Heart right ventricle (tissue), 16 donors: ENCODE measurements around the gene BMPER. TPM values are rescaled to one million over a fixed set of nuclear protein-coding genes. Genes with fewer than 3 reads are reported as not detected.

Experiments
- ATAC-seq, 8 donors: fragments of 200-7000 bp; cut with Tn5 transposase; one replicate each; pipeline ENCODE4 v1.9.1; 2020; ENCODE audit warnings: mild to moderate bottlenecking in 8 of 8, moderate library complexity in 8 of 8, moderate number of reproducible peaks in 1 of 8
- DNase-seq, 2 donors: peaks; one replicate each; pipeline ENCODE4 v3.0.0-alpha.2; 2020
- H3K27ac ChIP-seq, 10 donors: fragments of 200-600 bp; sonication (generic) in 2 of 10; one replicate each; pipeline versions ENCODE4 v1.5.0 to v1.8.0; 2020 to 2022; ENCODE audit warnings: mild to moderate bottlenecking in 3 of 10
- H3K27me3 ChIP-seq, 7 donors: fragments of 200-600 bp; one replicate each; pipeline ENCODE4 v1.8.0; 2021 to 2022; ENCODE audit warnings: mild to moderate bottlenecking in 2 of 7
- H3K36me3 ChIP-seq, 9 donors: fragments of 200-600 bp; sonication (generic) in 1 of 9; one replicate each; pipeline versions ENCODE4 v1.5.0 to v1.8.0; 2020 to 2022; ENCODE audit warnings: mild to moderate bottlenecking in 2 of 9
- H3K4me1 ChIP-seq, 9 donors: fragments of 200-600 bp; sonication (generic) in 1 of 9; one replicate each; pipeline versions ENCODE4 v1.5.0 to v1.8.0; 2020 to 2022; ENCODE audit warnings: mild to moderate bottlenecking in 4 of 9
- H3K4me3 ChIP-seq, 10 donors: fragments of 200-600 bp; sonication (generic) in 2 of 10; one replicate each; pipeline versions ENCODE4 v1.5.0 to v1.8.0; 2020 to 2022; ENCODE audit warnings: mild to moderate bottlenecking in 7 of 10, moderate library complexity in 2 of 10
- H3K9me3 ChIP-seq, 11 donors: fragments of 200-600 bp in 10 of 11; sonication (generic) in 2 of 11; one replicate each; pipeline versions ENCODE4 v1.5.0 to v1.8.0; 2013 to 2022; ENCODE audit warnings: mild to moderate bottlenecking in 2 of 11, control low read depth in 1 of 11, moderate library complexity in 1 of 11
- WGBS, 2 donors: extraction: QIAGEN DNeasy Blood & Tissue Kit; methylation state at CpG; one replicate each; pipeline ENCODE4 v1.1.7; 2013; ENCODE audit warnings: inconsistent platforms in 1 of 2; 5-methylcytosine and 5-hydroxymethylcytosine counted together
- intact Hi-C, 10 donors: fragments of 100-400 bp; cut with DNase I; formaldehyde crosslinking; loops; one replicate each; pipeline versions ENCODE4 v1.11.1 to v1.14.2; 2022
- long read RNA-seq, 3 donors: library from polyadenylated mRNA; unstranded; transcript quantifications; one replicate each; pipeline ENCODE4 v2.0.0, GENCODE V29; 2020 to 2021
- polyA plus RNA-seq, 2 donors: library from polyadenylated mRNA; stranded (reverse); fragments of 200-250 nt; gene quantifications; one replicate each; pipeline ENCODE4 v1.2.3, GENCODE V29; 2013
- total RNA-seq, 10 donors: library from RNA; stranded (reverse); fragmentation: NEBNext Ultra II Directional in 3 of 10; extraction: Animal tissue kit (Norgen Biotek cat#: 25700) in 3 of 10; gene quantifications; one replicate each; pipeline versions ENCODE4 v1.2.1 to v1.2.4, GENCODE V29; 2021 to 2023
- TF ChIP-seq, protein P1 (sequence below), 9 donors: fragments of 200-600 bp; sonication (generic) in 2 of 9; IDR thresholded peaks; one replicate each; pipeline versions ENCODE4 v1.5.0 to v1.8.0; 2021 to 2022; ENCODE audit warnings: antibody characterized with exemption in 9 of 9, mild to moderate bottlenecking in 5 of 9, moderate library complexity in 1 of 9
- donor health status: Arrhythmogenic right ventricular cardiomyopathy.
- donor health status: ischemic (EF 13 %, LVEDD 7.1; RV severe dilation, severe dysfunction).
- donor health status: healthy with polysubstance abuse.
- donor health status: DM: no; HTN: yes; CAD: no.
- donor health status: DM: no; HTN: no; CAD: no.
- donor health status: ischemic (EF 25% LVEDD 6.9; RV normal size, moderate dysfunction).
- donor health status: ischemic (EF 25% LVEDD 5.7; RV mildly dilated, moderate dysfunction).
- donor health status: healthy.
- donor health status: DM: yes; HTN: yes; CAD: no.
- donor health status: Ischemic cardiomyopathy.
- donor health status: ischemic (EF 35%, LVEDD 5.7; RV mildly dilated, moderate dysfunction).
- donor health status: nonischemic (EF 11% LVEDD 7.7; RV severe dilation, severe dysfunction).
- donor health status: DM: yes; HTN: yes; CAD: no.
- donor health status: PGD.
- donor health status: ischemic (EF 29% LVEDD 5.4; RV normal size, mild dysfunction).
- donor health status: nonischemic (EF 23%, LVEDD 6.1; RV moderate dilation, normal function).

Gene BMPER
- 1 to 10 TPM in 9 of 10 donors, under 1 TPM in 1; 0.70 to 3.9 (median 1.7) TPM for total RNA-seq
- polyA plus RNA-seq, result 1 to 10 TPM in 1 of 2 donors, under 1 TPM in 1; 0.88 to 1.0 TPM
- long read RNA-seq, donor 1, partial matches to known transcripts, result 1 of 4 reads
- long read RNA-seq, donor 1, other reads (novel, unspliced or antisense), result 2 of 4 reads
- long read RNA-seq, donor 2, partial matches to known transcripts, result 0 of 1 reads
- long read RNA-seq, donor 2, other reads (novel, unspliced or antisense), result 1 of 1 reads
- long read RNA-seq, donor 3, partial matches to known transcripts, result 1 of 1 reads
- long read RNA-seq, donor 3, other reads (novel, unspliced or antisense), result 0 of 1 reads

DNA sequence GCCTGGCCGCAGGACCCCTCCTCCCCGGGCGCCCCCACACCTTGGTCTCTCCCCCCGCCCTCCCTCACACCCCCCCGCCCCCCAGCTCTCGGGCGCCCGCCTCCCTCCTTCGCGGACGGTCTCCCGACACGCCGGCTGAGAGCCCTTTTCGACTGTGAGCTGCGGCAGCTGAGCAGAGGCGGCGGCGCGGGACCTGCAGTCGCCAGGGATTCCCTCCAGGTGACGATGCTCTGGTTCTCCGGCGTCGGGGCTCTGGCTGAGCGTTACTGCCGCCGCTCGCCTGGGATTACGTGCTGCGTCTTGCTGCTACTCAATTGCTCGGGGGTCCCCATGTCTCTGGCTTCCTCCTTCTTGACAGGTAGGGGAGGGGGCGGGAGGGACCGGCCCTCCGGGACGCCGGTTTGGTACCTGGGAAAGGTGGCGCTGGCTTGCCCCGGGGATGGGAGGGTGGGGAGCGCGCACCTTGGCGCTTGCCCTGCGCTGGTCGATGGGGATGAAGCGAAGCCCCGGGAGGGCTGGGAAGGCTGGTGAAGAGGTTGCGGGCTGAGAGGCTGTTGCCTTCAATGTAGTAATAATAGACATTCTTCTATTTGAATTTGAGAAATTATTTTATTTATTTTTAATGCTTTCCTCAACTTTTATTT, at the start of gene BMPER:
Gene BMPER, plus strand, starts transcription at position 151 of the 644 bp plus-strand sequence. Its CDS starts 75 bp downstream, at position 226.
- peak within 1 kb of the TSS; percentile 47 to 74 (median 64) for H3K4me3 ChIP-seq
- intact Hi-C loops, result no loop called here
- peaks cover 4 to 82% (median 48%) of the 10 kb centered on the region in 7 donors for H3K27me3 ChIP-seq
- H3K36me3 ChIP-seq, result no peaks in the 10 kb centered on the region
- TF ChIP-seq, protein P1, sequence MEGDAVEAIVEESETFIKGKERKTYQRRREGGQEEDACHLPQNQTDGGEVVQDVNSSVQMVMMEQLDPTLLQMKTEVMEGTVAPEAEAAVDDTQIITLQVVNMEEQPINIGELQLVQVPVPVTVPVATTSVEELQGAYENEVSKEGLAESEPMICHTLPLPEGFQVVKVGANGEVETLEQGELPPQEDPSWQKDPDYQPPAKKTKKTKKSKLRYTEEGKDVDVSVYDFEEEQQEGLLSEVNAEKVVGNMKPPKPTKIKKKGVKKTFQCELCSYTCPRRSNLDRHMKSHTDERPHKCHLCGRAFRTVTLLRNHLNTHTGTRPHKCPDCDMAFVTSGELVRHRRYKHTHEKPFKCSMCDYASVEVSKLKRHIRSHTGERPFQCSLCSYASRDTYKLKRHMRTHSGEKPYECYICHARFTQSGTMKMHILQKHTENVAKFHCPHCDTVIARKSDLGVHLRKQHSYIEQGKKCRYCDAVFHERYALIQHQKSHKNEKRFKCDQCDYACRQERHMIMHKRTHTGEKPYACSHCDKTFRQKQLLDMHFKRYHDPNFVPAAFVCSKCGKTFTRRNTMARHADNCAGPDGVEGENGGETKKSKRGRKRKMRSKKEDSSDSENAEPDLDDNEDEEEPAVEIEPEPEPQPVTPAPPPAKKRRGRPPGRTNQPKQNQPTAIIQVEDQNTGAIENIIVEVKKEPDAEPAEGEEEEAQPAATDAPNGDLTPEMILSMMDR (IDR thresholded peaks at IDR 0.05), result no peak
- WGBS, 2 donors, result 5% methylated on average over 33 to 46 of the region's 47 CpGs
- ATAC-seq (peak in 6 of 8 donors; percentile 35 to 46 (median 37)), DNase-seq (peak in 1 of 2 donors; percentile 28)
- H3K27ac ChIP-seq, result peak within 1 kb of the TSS in 8 of 10 donors; percentile 5 to 73 (median 46)
- peaks cover 0 to 20% (median 8%) of the 10 kb centered on the region in 9 donors for H3K4me1 ChIP-seq
- H3K9me3 ChIP-seq, result no peaks in the 10 kb centered on the region

DNA sequence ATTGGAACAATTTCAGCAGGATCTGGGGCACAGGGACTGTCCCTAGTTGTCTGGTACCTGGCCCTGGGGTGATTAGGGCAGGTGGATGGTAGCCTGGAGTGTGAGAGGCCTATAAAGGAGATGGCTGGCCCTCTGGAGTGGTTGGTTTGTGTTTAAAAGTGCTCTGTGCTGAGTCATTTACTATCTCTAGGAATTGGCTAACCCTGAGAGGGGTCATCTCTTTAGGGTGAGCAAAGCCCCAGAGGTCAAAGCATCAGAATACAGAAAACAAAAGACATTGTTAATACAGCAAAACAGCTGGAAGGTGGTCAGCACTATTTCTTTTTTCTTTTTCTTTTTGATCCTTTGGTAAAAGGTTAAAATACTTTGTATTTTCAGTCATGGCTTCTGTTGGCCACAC, 43.4 kb upstream of the BMPER start:
- H3K36me3 ChIP-seq, result no peaks in the 10 kb centered on the region
- no peak overlapping the region for H3K27ac ChIP-seq
- ATAC-seq, result peak in 1 of 8 donors; percentile 31
- H3K9me3 ChIP-seq, result no peaks in the 10 kb centered on the region
- peaks cover 0 to 9% (median 0%) of the 10 kb centered on the region in 7 donors for H3K27me3 ChIP-seq
- H3K4me1 ChIP-seq, result peaks cover 0 to 18% (median 10%) of the 10 kb centered on the region in 9 donors
- TF ChIP-seq, protein P1 (IDR thresholded peaks at IDR 0.05), result no peak
- DNase-seq, result no peak
- intact Hi-C loops, result no loop called here
- no peak overlapping the region for H3K4me3 ChIP-seq

DNA sequence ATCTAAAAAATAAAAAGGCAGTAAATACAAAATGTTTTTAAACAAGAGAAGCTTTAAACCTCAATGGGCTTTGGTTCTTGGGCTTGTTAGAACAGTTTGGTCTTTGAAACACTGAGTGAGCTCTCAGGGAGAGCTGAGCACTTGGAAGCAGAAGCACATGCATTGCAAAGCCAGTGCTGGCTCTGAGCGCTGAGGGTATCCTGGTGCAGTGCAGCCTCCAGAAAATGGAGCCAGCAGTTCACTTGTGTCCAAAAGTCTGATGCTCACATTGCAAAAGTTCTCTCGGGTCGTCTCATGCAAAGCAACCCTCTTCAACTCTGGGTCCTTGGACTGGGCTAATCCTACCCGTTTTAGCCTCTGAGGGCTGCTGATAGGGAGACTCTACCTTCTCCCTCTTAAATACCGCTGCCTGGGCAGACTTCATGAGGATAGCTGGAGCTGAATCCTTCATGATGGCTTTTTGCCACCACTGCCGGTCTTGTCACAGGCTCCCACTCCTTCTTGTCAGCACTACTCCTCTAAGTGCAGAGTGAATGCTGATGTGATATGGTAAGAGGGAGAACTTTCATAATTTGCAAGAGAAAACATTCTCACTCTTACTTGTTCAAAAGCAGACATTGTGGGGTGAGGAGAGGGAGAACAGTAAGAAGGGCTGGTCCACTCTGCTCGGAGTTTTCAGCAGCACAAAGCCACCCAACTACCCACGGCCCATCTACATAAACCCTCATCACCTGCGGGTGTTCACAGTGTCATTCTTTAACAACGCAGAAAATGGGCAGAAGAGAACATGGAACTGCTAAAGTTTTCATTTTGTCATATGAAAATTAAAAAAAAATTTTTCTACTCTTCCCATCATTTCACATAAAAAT, 42.2 kb upstream of the BMPER start:
- peaks cover 0 to 18% (median 10%) of the 10 kb centered on the region in 9 donors for H3K4me1 ChIP-seq
- no peaks in the 10 kb centered on the region for H3K9me3 ChIP-seq
- ATAC-seq (peak; percentile 68 to 96 (median 88)), DNase-seq (peak; percentile 20 to 45)
- H3K27me3 ChIP-seq, result peaks cover 0 to 3% (median 0%) of the 10 kb centered on the region in 7 donors
- 29 to 44% methylated on average over 10 of the region's 10 CpGs for WGBS, 2 donors
- peak overlapping the region in 2 of 10 donors; percentile 20 to 38 for H3K27ac ChIP-seq
- peak overlapping the region in 2 of 10 donors; percentile 13 for H3K4me3 ChIP-seq
- TF ChIP-seq, protein P1 (IDR thresholded peaks at IDR 0.05), result no peak
- no peaks in the 10 kb centered on the region for H3K36me3 ChIP-seq
- intact Hi-C loops, result no loop called here

DNA sequence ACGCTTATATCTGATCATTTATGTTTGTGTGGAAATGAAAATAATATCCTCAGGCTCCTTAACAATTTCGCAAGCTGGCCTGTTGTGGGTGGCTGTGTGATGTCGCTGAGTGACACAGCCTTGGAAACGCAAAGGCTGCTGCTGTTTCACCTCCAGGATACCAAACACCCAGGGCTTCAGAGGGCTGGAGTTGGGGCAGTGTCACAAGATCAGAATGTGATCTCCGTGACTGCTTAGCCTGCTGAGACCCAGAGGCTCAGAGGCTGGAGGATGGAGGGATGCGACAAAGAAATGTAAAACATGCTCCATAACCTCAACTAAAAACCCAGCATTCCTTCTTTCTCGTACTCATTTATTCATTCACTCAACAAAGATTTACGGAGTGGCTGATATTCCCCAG, 37.2 kb upstream of the BMPER start:
- ATAC-seq, result no peak

More for the DNA sequence above, 37.2 kb upstream of the BMPER start:
- DNase-seq, result no peak
- Histone ChIP-seq H3K27ac (no peak overlapping the region), H3K36me3 (no peaks in the 10 kb centered on the region), H3K4me1 (peaks cover 0 to 5% (median 0%) of the 10 kb centered on the region in 9 donors), H3K27me3 (no peaks in the 10 kb centered on the region), H3K4me3 (no peak overlapping the region), H3K9me3 (no peaks in the 10 kb centered on the region)
- WGBS, 2 donors, result 82 to 84% methylated on average over 8 of the region's 8 CpGs
- intact Hi-C loops, result no loop called here
- TF ChIP-seq, protein P1 (IDR thresholded peaks at IDR 0.05), result no peak
